B cell (primary cell): Measurements from ENCODE around the gene DENND4C.

Source experiments
- CTCF ChIP-seq: fragments of 200-600 bp; IDR thresholded peaks from one replicate; pipeline ENCODE4 v1.8.0; 2022; ENCODE audit warnings: antibody characterized with exemption, mild to moderate bottlenecking
- EZH2 ChIP-seq: IDR thresholded peaks from 2 replicates; pipeline ENCODE4 v1.6.1; 2012; ENCODE audit warnings: borderline replicate concordance, low read depth, mild to moderate bottlenecking, moderate library complexity, low read length; ENCODE audit not compliant: insufficient read depth, poor library complexity, severe bottlenecking

GRCh38 chr9:19306568-19306967 lies 76.1 kb downstream of the DENND4C start:
- no peak for TF ChIP-seq EZH2
- no peak for TF ChIP-seq CTCF
